HepG2 (cell line): ENCODE measurements around the gene IL4I1. TPM values are rescaled to one million over a fixed set of nuclear protein-coding genes. Genes with fewer than 3 reads are reported as not detected.

Experiments
- FOSL2 ChIP-seq: sonication (generic); formaldehyde crosslinking; IDR thresholded peaks from 2 replicates; pipeline ENCODE4 v1.4.0; 2020; ENCODE audit warnings: missing genetic modification reagents
- HOXA9 ChIP-seq: sonication (generic); formaldehyde crosslinking; IDR thresholded peaks from 2 replicates; pipeline ENCODE4 v1.8.1; 2022; ENCODE audit warnings: missing genetic modification reagents, mild to moderate bottlenecking, moderate library complexity, borderline replicate concordance
- MAFK ChIP-seq, 2 experiments: IDR thresholded peaks in 1 of 2; conservative IDR thresholded peaks in 1 of 2; 2 replicates each; pipeline ENCODE4 v1.6.1; 2011; ENCODE audit warnings: improper control_type of control experiment in 2 of 2, low read length in 2 of 2
- NAIF1 ChIP-seq: sonication (generic); formaldehyde crosslinking; IDR thresholded peaks from 2 replicates; pipeline ENCODE4 v1.5.0; 2020; ENCODE audit warnings: mild to moderate bottlenecking, missing genetic modification reagents, borderline replicate concordance
- NFE2 ChIP-seq: sonication (generic); formaldehyde crosslinking; IDR thresholded peaks from 2 replicates; pipeline ENCODE4 v1.4.0; 2020; ENCODE audit warnings: missing genetic modification reagents
- RAD51 ChIP-seq: fragments of 450-650 bp; IDR thresholded peaks from 2 replicates; pipeline ENCODE4 v1.6.1; 2016; ENCODE audit warnings: borderline replicate concordance
- RXRB ChIP-seq: IDR thresholded peaks from 2 replicates; pipeline ENCODE4 v1.6.1; 2016; ENCODE audit warnings: borderline replicate concordance, missing genetic modification reagents, missing compliant biosample characterization
- SMYD3 ChIP-seq: sonication (generic); formaldehyde crosslinking; IDR thresholded peaks from 2 replicates; pipeline ENCODE4 v1.8.1; 2023; ENCODE audit warnings: mild to moderate bottlenecking, missing genetic modification reagents
- STAT5B ChIP-seq: sonication (generic); formaldehyde crosslinking; IDR thresholded peaks from 2 replicates; pipeline ENCODE4 v1.4.0; 2020; ENCODE audit warnings: missing genetic modification reagents
- ZBTB7A ChIP-seq: sonication (generic); formaldehyde crosslinking; IDR thresholded peaks from 2 replicates; pipeline ENCODE4 v1.8.0; 2022; ENCODE audit warnings: mild to moderate bottlenecking, missing genetic modification reagents
- ZFP36L2 ChIP-seq: sonication (generic); formaldehyde crosslinking; IDR thresholded peaks from 2 replicates; pipeline ENCODE4 v1.4.0; 2020; ENCODE audit warnings: missing genetic modification reagents
- ZNF350 ChIP-seq: sonication (generic); formaldehyde crosslinking; IDR thresholded peaks from 2 replicates; pipeline ENCODE4 v1.4.0; 2020; ENCODE audit warnings: mild to moderate bottlenecking, low read depth, missing genetic modification reagents, borderline replicate concordance
- ZNF703 ChIP-seq: sonication (generic); formaldehyde crosslinking; IDR thresholded peaks from 2 replicates; pipeline ENCODE4 v1.5.1; 2020; ENCODE audit warnings: missing genetic modification reagents, mild to moderate bottlenecking, moderate library complexity, borderline replicate concordance
- ZNF777 ChIP-seq: sonication (generic); formaldehyde crosslinking; IDR thresholded peaks from 2 replicates; pipeline ENCODE4 v1.4.0; 2020; ENCODE audit warnings: missing genetic modification reagents
- ZSCAN20 ChIP-seq: sonication (generic); formaldehyde crosslinking; IDR thresholded peaks from 2 replicates; pipeline ENCODE4 v1.4.0; 2020; ENCODE audit warnings: missing genetic modification reagents, mild to moderate bottlenecking, borderline replicate concordance
- polyA plus RNA-seq, 8 experiments: library from polyadenylated mRNA; depleted of rRNA in 3 of 8; stranded (reverse) in 7 of 8; unstranded in 1 of 8; fragments of >200 nt; fragmentation: Illumina TruSeq in 4 of 8; extraction: Trizol in 4 of 8; gene quantifications; 2 replicates each; pipeline versions ENCODE4 v1.2.1 to v1.2.3, GENCODE V29; 2011 to 2016; ENCODE audit warnings: low read depth in 4 of 8, missing spikeins in 1 of 8, mixed read lengths in 1 of 8; ENCODE audit not compliant: insufficient read depth in 1 of 8
- total RNA-seq, 5 experiments: library from RNA; depleted of rRNA; stranded (reverse); fragments of >200 nt; fragmentation: Illumina TruSeq; extraction: Trizol; gene quantifications; 2 replicates each; pipeline ENCODE4 v1.2.3, GENCODE V29; 2016; ENCODE audit warnings: low read depth in 1 of 5
- TF ChIP-seq, protein P1 (sequence below): sonication (generic); formaldehyde crosslinking; IDR thresholded peaks from 2 replicates; pipeline ENCODE4 v1.4.0; 2020; ENCODE audit warnings: missing genetic modification reagents
- TF ChIP-seq, protein P2 (sequence below): sonication (generic); formaldehyde crosslinking; IDR thresholded peaks from 2 replicates; pipeline ENCODE4 v1.5.1; 2020; ENCODE audit warnings: mild to moderate bottlenecking, moderate library complexity, missing genetic modification reagents
- TF ChIP-seq, protein P3 (sequence below): sonication (generic); formaldehyde crosslinking; IDR thresholded peaks from 2 replicates; pipeline ENCODE4 v1.5.0; 2020; ENCODE audit warnings: mild to moderate bottlenecking, missing genetic modification reagents
- TF ChIP-seq, protein P4 (sequence below): sonication (generic); formaldehyde crosslinking; IDR thresholded peaks from 2 replicates; pipeline ENCODE4 v1.4.0; 2020; ENCODE audit warnings: missing genetic modification reagents
- TF ChIP-seq, protein P5 (sequence below): sonication (generic); formaldehyde crosslinking; IDR thresholded peaks from 2 replicates; pipeline ENCODE4 v1.4.0; 2020; ENCODE audit warnings: mild to moderate bottlenecking, low read depth, missing genetic modification reagents

Gene IL4I1
- total and polyA plus RNA-seq, 2 of the 13 experiments (the other 11 are each of a cell fraction or from before 2014, with no cell fraction given), result not detected

DNA sequence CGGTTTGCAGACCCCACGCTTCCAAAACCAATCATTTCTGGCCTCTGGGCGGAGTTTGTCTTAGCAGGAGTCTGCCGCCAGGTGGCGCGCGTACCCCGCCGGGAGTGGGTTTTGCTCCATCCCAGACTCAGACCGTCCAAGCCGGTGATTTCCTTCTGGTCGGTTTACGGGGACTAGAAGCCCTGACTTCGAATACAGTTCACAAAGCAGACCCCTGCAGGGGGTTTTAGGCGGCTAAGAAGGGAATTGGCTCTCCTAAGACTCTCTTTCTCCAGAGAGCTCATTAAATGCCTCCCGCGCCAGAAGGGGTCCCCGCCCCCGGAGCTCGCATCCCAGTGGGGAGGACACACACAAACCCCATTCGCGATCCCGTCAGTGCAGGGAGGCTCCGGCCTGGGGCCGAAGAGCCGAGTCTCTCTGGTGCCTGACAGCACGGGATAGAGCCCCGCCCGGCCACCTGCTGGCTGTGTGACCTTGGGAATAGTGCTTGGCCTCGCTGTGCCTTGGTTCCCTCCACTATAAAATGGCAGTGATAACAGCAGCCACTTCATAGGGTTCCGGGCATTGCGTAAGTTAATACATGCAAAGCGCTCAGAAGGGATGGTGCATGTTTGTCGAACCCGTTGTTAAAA lies 41.2 kb upstream of the IL4I1 start (continued):
- TF ChIP-seq NFE2 (CRISPR knock-in tag), result no peak
- TF ChIP-seq, protein P1, sequence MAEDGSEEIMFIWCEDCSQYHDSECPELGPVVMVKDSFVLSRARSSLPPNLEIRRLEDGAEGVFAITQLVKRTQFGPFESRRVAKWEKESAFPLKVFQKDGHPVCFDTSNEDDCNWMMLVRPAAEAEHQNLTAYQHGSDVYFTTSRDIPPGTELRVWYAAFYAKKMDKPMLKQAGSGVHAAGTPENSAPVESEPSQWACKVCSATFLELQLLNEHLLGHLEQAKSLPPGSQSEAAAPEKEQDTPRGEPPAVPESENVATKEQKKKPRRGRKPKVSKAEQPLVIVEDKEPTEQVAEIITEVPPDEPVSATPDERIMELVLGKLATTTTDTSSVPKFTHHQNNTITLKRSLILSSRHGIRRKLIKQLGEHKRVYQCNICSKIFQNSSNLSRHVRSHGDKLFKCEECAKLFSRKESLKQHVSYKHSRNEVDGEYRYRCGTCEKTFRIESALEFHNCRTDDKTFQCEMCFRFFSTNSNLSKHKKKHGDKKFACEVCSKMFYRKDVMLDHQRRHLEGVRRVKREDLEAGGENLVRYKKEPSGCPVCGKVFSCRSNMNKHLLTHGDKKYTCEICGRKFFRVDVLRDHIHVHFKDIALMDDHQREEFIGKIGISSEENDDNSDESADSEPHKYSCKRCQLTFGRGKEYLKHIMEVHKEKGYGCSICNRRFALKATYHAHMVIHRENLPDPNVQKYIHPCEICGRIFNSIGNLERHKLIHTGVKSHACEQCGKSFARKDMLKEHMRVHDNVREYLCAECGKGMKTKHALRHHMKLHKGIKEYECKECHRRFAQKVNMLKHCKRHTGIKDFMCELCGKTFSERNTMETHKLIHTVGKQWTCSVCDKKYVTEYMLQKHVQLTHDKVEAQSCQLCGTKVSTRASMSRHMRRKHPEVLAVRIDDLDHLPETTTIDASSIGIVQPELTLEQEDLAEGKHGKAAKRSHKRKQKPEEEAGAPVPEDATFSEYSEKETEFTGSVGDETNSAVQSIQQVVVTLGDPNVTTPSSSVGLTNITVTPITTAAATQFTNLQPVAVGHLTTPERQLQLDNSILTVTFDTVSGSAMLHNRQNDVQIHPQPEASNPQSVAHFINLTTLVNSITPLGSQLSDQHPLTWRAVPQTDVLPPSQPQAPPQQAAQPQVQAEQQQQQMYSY (CRISPR knock-in tag), result no peak
- no peak for TF ChIP-seq MAFK (conservative IDR thresholded peaks at IDR 0.05 in 1 of 2, IDR thresholded peaks at IDR 0.05 in 1 of 2; ENCODE audit: low read length in 2 of 2)
- TF ChIP-seq ZFP36L2 (CRISPR knock-in tag), result no peak
- TF ChIP-seq, protein P2, sequence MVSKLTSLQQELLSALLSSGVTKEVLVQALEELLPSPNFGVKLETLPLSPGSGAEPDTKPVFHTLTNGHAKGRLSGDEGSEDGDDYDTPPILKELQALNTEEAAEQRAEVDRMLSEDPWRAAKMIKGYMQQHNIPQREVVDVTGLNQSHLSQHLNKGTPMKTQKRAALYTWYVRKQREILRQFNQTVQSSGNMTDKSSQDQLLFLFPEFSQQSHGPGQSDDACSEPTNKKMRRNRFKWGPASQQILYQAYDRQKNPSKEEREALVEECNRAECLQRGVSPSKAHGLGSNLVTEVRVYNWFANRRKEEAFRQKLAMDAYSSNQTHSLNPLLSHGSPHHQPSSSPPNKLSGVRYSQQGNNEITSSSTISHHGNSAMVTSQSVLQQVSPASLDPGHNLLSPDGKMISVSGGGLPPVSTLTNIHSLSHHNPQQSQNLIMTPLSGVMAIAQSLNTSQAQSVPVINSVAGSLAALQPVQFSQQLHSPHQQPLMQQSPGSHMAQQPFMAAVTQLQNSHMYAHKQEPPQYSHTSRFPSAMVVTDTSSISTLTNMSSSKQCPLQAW (CRISPR knock-in tag), result peak; percentile 36; the same call in 1 of the 2 replicates
- TF ChIP-seq NAIF1 (CRISPR knock-in tag), result no peak
- no peak for TF ChIP-seq ZSCAN20 (CRISPR knock-in tag)
- TF ChIP-seq ZNF703, result no peak
- no peak for TF ChIP-seq RXRB
- TF ChIP-seq ZBTB7A, result no peak
- 0 out of 2 replicates have a peak, but pooled peaks have one; percentile 38 for TF ChIP-seq FOSL2
- no peak for TF ChIP-seq SMYD3
- TF ChIP-seq, protein P3, sequence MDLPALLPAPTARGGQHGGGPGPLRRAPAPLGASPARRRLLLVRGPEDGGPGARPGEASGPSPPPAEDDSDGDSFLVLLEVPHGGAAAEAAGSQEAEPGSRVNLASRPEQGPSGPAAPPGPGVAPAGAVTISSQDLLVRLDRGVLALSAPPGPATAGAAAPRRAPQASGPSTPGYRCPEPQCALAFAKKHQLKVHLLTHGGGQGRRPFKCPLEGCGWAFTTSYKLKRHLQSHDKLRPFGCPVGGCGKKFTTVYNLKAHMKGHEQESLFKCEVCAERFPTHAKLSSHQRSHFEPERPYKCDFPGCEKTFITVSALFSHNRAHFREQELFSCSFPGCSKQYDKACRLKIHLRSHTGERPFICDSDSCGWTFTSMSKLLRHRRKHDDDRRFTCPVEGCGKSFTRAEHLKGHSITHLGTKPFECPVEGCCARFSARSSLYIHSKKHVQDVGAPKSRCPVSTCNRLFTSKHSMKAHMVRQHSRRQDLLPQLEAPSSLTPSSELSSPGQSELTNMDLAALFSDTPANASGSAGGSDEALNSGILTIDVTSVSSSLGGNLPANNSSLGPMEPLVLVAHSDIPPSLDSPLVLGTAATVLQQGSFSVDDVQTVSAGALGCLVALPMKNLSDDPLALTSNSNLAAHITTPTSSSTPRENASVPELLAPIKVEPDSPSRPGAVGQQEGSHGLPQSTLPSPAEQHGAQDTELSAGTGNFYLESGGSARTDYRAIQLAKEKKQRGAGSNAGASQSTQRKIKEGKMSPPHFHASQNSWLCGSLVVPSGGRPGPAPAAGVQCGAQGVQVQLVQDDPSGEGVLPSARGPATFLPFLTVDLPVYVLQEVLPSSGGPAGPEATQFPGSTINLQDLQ (CRISPR knock-in tag), result no peak
- TF ChIP-seq STAT5B (CRISPR knock-in tag), result no peak
- 0 out of 2 replicates have a peak, but pooled peaks have one; percentile 27 for TF ChIP-seq ZNF350 (CRISPR knock-in tag)
- TF ChIP-seq, protein P4, sequence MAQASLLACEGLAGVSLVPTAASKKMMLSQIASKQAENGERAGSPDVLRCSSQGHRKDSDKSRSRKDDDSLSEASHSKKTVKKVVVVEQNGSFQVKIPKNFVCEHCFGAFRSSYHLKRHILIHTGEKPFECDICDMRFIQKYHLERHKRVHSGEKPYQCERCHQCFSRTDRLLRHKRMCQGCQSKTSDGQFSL (CRISPR knock-in tag), result no peak
- TF ChIP-seq, protein P5, sequence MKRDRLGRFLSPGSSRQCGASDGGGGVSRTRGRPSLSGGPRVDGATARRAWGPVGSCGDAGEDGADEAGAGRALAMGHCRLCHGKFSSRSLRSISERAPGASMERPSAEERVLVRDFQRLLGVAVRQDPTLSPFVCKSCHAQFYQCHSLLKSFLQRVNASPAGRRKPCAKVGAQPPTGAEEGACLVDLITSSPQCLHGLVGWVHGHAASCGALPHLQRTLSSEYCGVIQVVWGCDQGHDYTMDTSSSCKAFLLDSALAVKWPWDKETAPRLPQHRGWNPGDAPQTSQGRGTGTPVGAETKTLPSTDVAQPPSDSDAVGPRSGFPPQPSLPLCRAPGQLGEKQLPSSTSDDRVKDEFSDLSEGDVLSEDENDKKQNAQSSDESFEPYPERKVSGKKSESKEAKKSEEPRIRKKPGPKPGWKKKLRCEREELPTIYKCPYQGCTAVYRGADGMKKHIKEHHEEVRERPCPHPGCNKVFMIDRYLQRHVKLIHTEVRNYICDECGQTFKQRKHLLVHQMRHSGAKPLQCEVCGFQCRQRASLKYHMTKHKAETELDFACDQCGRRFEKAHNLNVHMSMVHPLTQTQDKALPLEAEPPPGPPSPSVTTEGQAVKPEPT, result no peak
- no peak for TF ChIP-seq RAD51
- no peak for TF ChIP-seq HOXA9 (CRISPR knock-in tag)
- TF ChIP-seq ZNF777 (CRISPR knock-in tag), result no peak
